Fibroblast of the conjunctiva (primary cell): Measurements from ENCODE around the gene CDADC1.
"Not testable (repeated sequence)": the region's sequence is repeated elsewhere in the genome, so short reads cannot be mapped to it uniquely, and the experiment has no call there.

ENCODE experiments used
- DNase-seq: peaks from one replicate; pipeline ENCODE4 v3.0.0-alpha.2; 2010; ENCODE audit warnings: low read depth

CDADC1 gene

GRCh38 chr13:49315756-49316482 lies 68.2 kb downstream of the CDADC1 start:
- no peak for DNase-seq

GRCh38 chr13:49319551-49319950 lies 71.8 kb downstream of the CDADC1 start:
- no peak for DNase-seq

GRCh38 chr13:49319951-49320350 lies 72.2 kb downstream of the CDADC1 start:
- no peak for DNase-seq

GRCh38 chr13:49320975-49321374 lies 73.2 kb downstream of the CDADC1 start:
- DNase-seq = no peak

- DNase-seq = no peak
These were observed 75.0 kb downstream of the CDADC1 start for GRCh38 chr13:49322702-49323101.

GRCh38 chr13:49323344-49323743 lies 75.6 kb downstream of the CDADC1 start:
- no peak for DNase-seq

- DNase-seq = no peak
These were observed 78.6 kb downstream of the CDADC1 start for GRCh38 chr13:49326222-49326917.

- DNase-seq = not testable (repeated sequence)
These were observed 79.4 kb downstream of the CDADC1 start for GRCh38 chr13:49327145-49327544.

- no peak for DNase-seq
These were observed 82.3 kb downstream of the CDADC1 start for GRCh38 chr13:49329831-49330545.

- DNase-seq = no peak
These were observed 82.8 kb downstream of the CDADC1 start for GRCh38 chr13:49330546-49330864.

- DNase-seq = no peak
These were observed 88.9 kb downstream of the CDADC1 start for GRCh38 chr13:49336655-49337054.

- no peak for DNase-seq
These were observed 92.4 kb downstream of the CDADC1 start for GRCh38 chr13:49340161-49340560.

GRCh38 chr13:49341517-49341916 lies 93.8 kb downstream of the CDADC1 start:
- no peak for DNase-seq

GRCh38 chr13:49341941-49342340 lies 94.2 kb downstream of the CDADC1 start:
- DNase-seq = no peak

- DNase-seq = no peak
These were observed 94.7 kb downstream of the CDADC1 start for GRCh38 chr13:49342454-49342853.
